Measurements from ENCODE around the gene KLHDC1.
A peak's percentile ranks its signal among the peaks of the same experiment; 100 is the strongest.
"Not testable (repeated sequence)": the region's sequence is repeated elsewhere in the genome, so short reads cannot be mapped to it uniquely, and the experiment has no call there.

KLHDC1 gene

GRCh38 chr14:49761839-49762551 lies 69.1 kb downstream of the KLHDC1 start:
- no peak for DNase-seq (ENCODE audit: insufficient read length, low spot score)
- TF ChIP-seq POLR2A (IDR thresholded peaks at IDR 0.05; ENCODE audit: low read depth, low read length): no peak
- no peak for FAIRE-seq

GRCh38 chr14:49766839-49767238 lies 73.9 kb downstream of the KLHDC1 start:
- no peak for DNase-seq (ENCODE audit: insufficient read length, low spot score)
- no peak for FAIRE-seq

GRCh38 chr14:49767270-49767570 lies 74.3 kb downstream of the KLHDC1 start:
- FAIRE-seq (no peak), DNase-seq (ENCODE audit: insufficient read length, low spot score) (no peak)
- TF ChIP-seq POLR2A (IDR thresholded peaks at IDR 0.05; ENCODE audit: low read depth, low read length): no peak

More at GRCh38 chr14:49766839-49767238, 73.9 kb downstream of the KLHDC1 start:
- no peak for TF ChIP-seq POLR2A (IDR thresholded peaks at IDR 0.05; ENCODE audit: low read depth, low read length)

DNA sequence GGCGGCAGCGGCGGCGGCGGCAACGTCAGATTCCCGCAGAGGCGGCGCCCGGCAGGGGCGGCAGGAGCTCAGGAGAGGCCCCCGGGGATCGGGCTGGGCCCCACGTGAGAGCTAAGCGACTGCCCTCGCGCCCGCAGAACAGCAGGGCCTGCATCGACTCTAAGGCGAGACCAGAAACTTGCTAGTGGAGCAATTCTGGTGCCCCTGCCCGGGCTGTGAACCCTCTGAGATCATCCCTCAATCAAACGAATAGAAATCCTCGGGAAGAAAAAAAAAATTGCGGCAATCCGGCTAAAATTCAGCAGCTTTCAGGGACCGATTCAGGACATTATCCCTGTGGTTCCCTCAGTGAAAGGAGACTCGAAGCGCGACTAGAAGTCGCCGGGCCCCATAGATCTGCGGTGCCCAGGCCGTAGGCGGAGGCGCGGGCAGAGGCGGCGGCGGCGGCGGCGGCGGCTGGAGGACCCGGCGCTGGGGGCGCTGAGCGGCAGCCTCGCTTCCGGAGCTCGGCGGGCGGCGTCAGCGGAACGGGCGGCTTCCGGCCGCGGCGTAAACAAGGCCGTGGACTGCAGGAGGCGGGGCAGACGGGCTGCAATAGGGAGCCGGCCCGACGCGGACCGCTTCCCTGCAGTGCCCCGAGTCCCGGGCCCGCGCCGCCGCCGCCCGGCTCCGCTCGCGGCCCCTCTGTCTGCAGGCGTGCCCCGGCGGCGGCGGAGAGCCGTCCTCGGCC lies 74.8 kb downstream of the KLHDC1 start, which contains the start of gene KLHDC2:
KLHDC2 (plus strand) TSS at position 583 of the 730 bp plus-strand sequence. CDS start 316 bp downstream, outside the sequence.
- no peak for FAIRE-seq
- DNase-seq (ENCODE audit: insufficient read length, low spot score): peak; percentile 57
- peak; percentile 77 for TF ChIP-seq POLR2A (IDR thresholded peaks at IDR 0.05; ENCODE audit: low read depth, low read length)

DNA sequence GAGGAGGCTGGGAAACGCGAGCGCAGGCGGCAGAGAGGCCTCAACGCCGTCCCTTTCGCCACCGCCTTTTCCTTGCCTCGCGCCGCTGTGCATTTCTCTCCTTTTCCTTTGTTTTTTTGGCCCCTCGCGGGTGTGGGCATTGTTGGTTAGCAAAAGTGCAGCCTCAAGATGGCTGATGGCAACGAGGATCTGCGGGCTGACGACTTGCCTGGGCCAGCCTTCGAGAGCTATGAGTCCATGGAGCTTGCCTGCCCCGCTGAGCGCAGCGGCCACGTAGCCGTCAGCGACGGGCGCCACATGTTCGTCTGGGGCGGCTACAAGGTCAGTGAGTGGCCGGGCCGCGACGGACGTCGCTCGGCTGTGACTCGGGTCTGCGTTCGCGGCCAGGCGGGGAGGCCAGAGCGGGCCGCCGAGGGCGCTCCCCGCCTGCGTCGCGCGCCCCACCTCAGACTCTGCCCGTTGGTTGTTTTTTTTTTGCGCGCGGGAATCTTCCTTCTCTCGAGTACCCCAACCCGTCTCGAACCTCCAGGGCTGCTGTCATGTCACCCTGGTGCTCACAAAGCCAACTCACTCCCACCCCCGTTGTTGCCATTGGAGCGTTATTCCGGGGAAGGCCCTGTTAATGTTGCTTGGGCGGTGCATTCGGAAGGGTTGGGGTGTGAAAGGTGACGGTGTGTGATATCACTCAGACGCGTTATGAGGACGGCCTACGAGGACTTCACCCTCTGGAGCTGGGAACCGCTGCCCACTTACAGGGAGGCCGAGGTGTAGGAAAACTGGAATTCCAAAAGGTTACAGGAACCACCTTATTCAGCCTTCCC lies 75.6 kb downstream of the KLHDC1 start:
- TF ChIP-seq POLR2A (IDR thresholded peaks at IDR 0.05; ENCODE audit: low read depth, low read length): no peak; the same call in 1 of the 2 replicates
- FAIRE-seq (peak; percentile 93), DNase-seq (ENCODE audit: insufficient read length, low spot score) (peak; percentile 28)

GRCh38 chr14:49769171-49769570 lies 76.3 kb downstream of the KLHDC1 start:
- peak; percentile 88 for FAIRE-seq
- no peak for DNase-seq (ENCODE audit: insufficient read length, low spot score)
- no peak for TF ChIP-seq POLR2A (IDR thresholded peaks at IDR 0.05; ENCODE audit: low read depth, low read length)

DNA sequence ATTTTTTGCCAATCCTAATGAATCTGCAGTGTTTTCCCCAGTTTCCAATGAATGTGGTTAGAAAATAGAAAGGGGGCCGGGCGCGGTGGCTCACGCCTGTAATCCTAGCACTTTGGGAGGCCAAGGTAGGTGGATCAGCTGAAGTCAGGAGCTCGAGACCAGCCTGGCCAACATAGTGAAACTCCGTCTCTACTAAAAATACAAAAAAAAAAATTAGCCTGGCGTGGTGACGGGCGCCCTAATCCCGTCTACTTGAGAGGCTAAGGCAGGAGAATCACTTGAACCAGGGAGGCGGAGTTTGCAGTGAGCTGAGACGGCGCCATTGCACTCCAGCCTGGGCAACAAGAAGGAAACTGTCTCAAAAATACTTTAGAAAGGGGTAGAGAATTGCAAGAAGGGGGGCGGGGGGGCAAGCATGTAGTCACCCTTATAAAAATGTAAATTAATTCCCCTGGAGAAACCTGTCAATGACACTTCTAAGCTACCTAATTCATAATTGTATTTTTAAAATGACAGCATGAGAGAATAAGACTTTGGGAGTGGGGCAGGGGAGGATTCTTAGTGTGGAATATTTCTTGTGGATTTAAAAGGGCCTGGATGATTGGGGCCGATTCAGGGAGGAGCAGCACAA lies 76.8 kb downstream of the KLHDC1 start:
- DNase-seq (ENCODE audit: insufficient read length, low spot score): no peak
- TF ChIP-seq POLR2A (IDR thresholded peaks at IDR 0.05; ENCODE audit: low read depth, low read length): no peak

GRCh38 chr14:49770212-49770817 lies 77.4 kb downstream of the KLHDC1 start:
- FAIRE-seq (no peak), DNase-seq (ENCODE audit: insufficient read length, low spot score) (no peak)
- no peak for TF ChIP-seq POLR2A (IDR thresholded peaks at IDR 0.05; ENCODE audit: low read depth, low read length)

More for the DNA sequence above, 76.8 kb downstream of the KLHDC1 start:
- FAIRE-seq: no peak

- not testable (repeated sequence) for DNase-seq (ENCODE audit: insufficient read length, low spot score); FAIRE-seq
Observed at GRCh38 chr14:49771691-49772090, 78.8 kb downstream of the KLHDC1 start.

DNA sequence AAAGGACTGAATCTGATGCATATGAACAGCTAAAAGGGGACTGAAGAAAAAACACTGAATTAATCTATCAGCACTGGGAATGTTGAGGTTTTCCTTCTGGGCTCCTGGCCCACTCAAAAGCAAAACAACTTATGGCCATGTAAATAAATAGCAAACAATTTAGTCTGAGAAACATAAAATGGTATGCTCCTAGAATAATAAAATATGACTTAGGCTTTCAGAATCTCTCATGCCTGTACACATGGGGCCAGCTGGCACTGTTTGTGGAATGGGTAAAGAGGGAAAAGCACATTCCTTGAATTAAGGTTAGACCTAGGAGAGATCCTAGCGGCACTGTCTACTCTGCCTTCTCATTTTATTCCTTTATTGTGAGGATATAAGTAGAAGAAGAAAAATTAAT lies 81.2 kb downstream of the KLHDC1 start:
- DNase-seq (ENCODE audit: insufficient read length, low spot score): no peak
- no peak for FAIRE-seq
- no peak for TF ChIP-seq POLR2A (IDR thresholded peaks at IDR 0.05; ENCODE audit: low read depth, low read length)

DNA sequence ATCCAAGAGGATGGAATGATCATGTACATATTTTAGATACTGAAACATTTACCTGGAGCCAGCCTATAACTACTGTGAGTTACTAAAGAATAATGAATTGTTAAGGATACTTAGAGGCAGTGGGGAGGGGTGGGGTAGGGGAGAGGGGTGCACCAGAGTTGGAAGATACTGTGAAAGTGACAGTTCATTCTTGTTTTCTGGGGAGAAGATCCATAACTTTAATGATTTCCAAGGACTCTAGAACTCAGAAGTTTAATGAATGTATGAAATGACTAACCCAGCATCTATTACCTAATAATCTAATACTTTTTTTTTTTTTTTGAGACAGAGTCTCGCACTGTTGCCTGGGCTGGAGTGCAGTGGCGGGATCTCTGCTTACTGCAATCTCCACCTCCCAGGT lies 85.5 kb downstream of the KLHDC1 start:
- no peak for FAIRE-seq
- DNase-seq (ENCODE audit: insufficient read length, low spot score): no peak
- no peak for TF ChIP-seq POLR2A (IDR thresholded peaks at IDR 0.05; ENCODE audit: low read depth, low read length)

- DNase-seq (ENCODE audit: insufficient read length, low spot score); FAIRE-seq: not testable (repeated sequence)
Observed at GRCh38 chr14:49781040-49781439, 88.1 kb downstream of the KLHDC1 start.

- FAIRE-seq: no peak
- no peak for DNase-seq (ENCODE audit: insufficient read length, low spot score)
- no peak for TF ChIP-seq POLR2A (IDR thresholded peaks at IDR 0.05; ENCODE audit: low read depth, low read length)
Observed at GRCh38 chr14:49783394-49784014, 90.6 kb downstream of the KLHDC1 start.

Measured in H54 (cell line).